GM12801 (cell line): ENCODE measurements around the gene SS18L1.

Experiments
- TF ChIP-seq, protein P1 (sequence below): IDR thresholded peaks from one replicate; pipeline ENCODE4 v1.5.1; 2011; ENCODE audit warnings: control low read depth; ENCODE audit not compliant: insufficient read length; ENCODE audit errors: extremely low read depth

Gene SS18L1

DNA sequence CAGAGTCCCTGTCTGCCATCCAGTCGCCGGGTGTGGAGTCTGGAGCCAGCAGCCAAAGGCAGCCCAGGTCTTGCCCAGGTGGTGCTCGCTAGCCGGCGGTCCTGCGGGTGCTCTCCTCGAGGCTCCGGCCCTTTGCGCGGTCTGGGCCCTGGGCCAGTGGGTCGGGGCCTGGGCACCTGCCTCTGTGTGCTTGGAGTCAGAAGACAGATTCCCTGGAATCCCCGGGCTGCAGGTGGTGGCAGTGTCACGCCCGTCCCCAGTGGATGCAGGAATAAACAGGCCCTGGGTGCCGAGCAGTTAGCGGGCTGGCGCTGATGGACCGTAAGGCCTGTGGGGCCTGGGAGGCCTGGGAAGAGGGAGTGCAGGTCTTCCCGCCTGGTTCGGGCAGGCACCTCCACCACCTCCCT is 5.3 kb downstream of the SS18L1 start:
- TF ChIP-seq, protein P1, sequence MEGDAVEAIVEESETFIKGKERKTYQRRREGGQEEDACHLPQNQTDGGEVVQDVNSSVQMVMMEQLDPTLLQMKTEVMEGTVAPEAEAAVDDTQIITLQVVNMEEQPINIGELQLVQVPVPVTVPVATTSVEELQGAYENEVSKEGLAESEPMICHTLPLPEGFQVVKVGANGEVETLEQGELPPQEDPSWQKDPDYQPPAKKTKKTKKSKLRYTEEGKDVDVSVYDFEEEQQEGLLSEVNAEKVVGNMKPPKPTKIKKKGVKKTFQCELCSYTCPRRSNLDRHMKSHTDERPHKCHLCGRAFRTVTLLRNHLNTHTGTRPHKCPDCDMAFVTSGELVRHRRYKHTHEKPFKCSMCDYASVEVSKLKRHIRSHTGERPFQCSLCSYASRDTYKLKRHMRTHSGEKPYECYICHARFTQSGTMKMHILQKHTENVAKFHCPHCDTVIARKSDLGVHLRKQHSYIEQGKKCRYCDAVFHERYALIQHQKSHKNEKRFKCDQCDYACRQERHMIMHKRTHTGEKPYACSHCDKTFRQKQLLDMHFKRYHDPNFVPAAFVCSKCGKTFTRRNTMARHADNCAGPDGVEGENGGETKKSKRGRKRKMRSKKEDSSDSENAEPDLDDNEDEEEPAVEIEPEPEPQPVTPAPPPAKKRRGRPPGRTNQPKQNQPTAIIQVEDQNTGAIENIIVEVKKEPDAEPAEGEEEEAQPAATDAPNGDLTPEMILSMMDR: no peak

DNA sequence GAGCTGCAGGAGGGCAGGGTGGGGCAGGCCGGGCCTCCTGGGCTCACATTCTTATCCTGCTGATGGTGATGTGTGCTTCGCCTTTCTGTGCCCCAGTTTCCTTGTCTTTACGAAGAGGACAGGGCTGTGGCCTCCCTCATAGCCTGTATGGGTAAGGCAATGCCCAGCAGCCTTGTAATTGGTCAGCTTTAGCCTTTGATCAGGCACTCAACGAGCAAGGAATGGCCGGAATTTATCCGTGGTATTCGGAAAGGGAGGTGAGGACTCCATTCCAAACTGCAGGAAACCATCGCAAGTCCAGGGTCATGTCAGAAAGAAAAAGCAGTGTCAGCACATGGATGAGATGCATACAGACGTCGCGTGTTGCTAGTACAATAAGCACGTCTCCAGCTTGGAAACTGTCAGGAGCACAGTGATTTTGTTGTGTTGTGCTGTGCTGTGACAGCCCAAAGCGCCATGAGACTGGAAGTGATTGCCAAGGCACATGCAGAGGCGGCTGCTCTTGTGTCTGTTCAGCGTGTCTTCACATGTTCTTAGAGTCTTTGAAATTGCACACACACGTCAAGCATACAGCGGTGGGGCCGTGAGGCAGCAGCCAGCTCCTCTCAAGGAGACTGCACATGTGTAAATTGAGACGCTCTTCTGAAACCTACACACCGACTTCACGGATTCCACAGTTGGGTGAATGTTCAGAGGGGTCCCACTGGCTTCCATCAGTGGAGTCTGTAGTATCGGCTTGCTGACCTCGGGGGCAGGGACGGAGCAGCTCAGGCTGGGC is 6.2 kb downstream of the SS18L1 start:
- TF ChIP-seq, protein P1: no peak

DNA sequence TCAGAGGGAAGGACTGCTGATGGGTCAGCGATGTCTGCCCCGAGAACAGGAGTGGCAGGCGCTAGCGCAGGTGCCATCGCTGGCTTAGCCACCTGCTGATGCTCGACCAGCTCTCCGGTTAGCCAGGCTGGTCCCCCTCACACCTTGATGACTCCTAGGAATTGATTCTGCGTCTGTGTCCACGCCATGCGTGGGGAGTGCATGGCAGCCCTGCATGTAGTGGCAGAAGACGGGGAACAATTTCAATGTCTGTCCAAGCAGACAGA is 6.7 kb downstream of the SS18L1 start:
- TF ChIP-seq, protein P1: no peak

DNA sequence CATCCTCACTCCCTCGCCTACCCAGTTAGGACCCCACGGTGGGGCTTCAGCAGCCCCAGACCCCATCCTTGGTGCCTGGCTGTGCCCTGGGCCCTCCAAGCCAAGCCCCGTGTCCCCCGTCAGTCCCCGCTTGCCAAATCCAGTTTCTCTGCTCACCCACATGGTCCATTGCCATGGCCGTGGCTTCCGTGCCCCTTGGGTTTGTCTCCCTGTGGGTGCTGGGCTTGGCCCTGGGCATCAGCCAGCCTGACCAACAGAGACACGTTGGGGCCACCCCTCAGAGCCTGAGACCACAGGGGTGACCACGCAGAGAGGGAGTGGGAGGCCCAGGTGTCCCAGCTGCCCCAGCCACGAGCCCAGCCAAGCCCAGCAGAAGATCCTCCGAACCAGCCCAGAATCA is 7.7 kb downstream of the SS18L1 start:
- TF ChIP-seq, protein P1: no peak

DNA sequence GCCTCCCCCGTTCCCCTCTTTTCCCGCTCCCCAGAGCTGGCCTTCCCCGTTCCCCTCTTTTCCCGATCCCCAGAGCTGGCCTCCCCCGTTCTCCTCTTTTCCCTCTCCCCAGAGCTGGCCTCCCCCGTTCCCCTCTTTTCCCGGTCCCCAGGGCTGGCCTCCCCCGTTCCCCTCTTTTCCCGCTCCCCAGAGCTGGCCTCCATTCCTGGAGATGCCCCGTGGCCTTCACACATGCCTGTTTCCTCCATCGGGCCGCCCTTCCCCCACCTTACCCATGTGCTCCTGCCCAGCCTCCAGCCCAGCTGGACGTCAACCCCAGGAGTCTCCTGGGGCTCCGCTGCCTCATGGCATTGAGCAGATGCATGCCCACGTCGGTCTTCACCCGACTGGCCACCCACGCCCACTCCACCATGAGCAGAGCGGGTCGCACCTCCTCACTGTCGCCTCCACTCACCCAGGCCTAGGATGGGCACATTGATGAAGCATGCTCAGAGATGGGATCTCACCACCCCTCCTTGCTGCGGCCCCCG is 8.3 kb downstream of the SS18L1 start:
- TF ChIP-seq, protein P1: no peak

DNA sequence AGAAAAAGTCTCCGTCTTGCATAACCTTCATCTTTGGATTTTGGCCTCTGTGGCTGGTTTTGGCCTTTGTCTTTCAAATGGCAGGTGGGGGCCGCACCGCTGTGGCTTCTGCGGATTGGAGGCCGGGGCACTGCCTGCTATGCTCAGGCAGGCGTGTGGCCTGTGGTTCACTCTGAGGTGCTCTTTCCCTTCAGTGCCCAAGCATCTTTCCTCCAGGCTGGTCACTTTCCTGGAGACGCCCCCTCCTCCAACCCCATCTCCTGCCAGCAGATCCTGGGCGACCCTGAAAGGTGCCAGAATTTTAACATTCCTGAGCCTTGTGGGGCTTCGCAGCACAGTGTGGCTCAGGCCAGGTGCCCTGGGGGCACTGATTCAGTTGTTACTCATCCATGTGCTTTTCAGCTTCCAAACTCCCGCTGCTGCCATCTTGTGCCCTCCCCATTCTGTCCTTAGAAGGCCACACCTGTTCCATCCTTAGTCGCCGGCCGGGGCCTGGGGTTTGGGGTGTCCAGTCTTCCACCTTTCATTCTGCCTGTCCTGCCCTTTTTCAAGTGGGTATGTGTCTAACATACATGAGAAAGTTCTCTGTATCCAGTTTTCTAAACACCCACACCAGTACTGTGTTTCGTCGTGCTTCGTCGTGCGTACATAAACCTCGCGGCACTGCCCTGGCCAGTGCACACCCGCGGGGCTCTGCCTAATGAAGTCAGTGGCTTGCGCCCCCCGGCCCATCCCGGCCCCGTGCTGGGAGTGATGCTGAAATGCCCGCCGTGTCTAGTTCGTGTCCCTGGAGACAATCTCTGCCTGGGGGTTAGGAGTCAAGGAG is 12.1 kb downstream of the SS18L1 start:
- TF ChIP-seq, protein P1: no peak

DNA sequence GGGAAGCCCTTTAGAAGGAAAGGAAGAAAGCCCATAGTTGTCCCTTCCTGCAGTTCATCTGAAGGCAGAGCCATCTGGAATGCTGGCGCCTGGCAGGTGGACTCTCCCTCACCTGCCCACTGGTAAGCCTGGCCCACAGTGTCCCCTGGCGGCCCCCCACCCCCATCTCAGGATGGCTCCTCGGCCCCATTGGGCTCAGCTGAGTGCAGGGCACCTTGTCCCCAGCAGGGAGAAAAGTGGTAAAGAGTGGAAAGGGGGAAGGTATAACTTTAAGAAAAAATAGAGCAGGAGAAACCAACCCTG is 12.6 kb downstream of the SS18L1 start:
- TF ChIP-seq, protein P1: no peak
